GM11168 (cell line): Measurements from ENCODE around the gene THOC3.
"Not testable (repeated sequence)": the region's sequence is repeated elsewhere in the genome, so short reads cannot be mapped to it uniquely, and the experiment has no call there.

ENCODE experiments used
- in situ Hi-C: fragments of 300-500 bp; cut with MboI; formaldehyde crosslinking; loops from one replicate; pipeline ENCODE4 v1.12.0; 2022; ENCODE audit warnings: low sequenced_read_pairs; ENCODE audit not compliant: unreplicated experiment

Gene THOC3

GRCh38 chr5:175967471-175968372, at the start of gene THOC3:
Gene THOC3, minus strand, starts transcription at chr5:175968315. Its CDS starts 107 bp downstream, at chr5:175968208.
- in situ Hi-C loops: not testable (repeated sequence)

GRCh38 chr5:176017324-176017723, 49.2 kb upstream of the THOC3 start:
- in situ Hi-C loops: not testable (repeated sequence)

- in situ Hi-C loops: not testable (repeated sequence)
These were observed 46.2 kb upstream of the THOC3 start for GRCh38 chr5:176014360-176014759.

- in situ Hi-C loops: not testable (repeated sequence)
These were observed 43.0 kb upstream of the THOC3 start for GRCh38 chr5:176011088-176011487.

- in situ Hi-C loops: not testable (repeated sequence)
These were observed 42.1 kb upstream of the THOC3 start for GRCh38 chr5:176010202-176010601.

- in situ Hi-C loops: not testable (repeated sequence)
These were observed 39.1 kb upstream of the THOC3 start for GRCh38 chr5:176007220-176007619.

GRCh38 chr5:176006819-176007218, 38.7 kb upstream of the THOC3 start:
- in situ Hi-C loops: not testable (repeated sequence)

- in situ Hi-C loops: not testable (repeated sequence)
These were observed 29.9 kb upstream of the THOC3 start for GRCh38 chr5:175997979-175998378.

- in situ Hi-C loops: not testable (repeated sequence)
These were observed 29.4 kb upstream of the THOC3 start for GRCh38 chr5:175997495-175997894.

- in situ Hi-C loops: not testable (repeated sequence)
These were observed 28.7 kb upstream of the THOC3 start for GRCh38 chr5:175996791-175997190.

GRCh38 chr5:175995506-175995905, 27.4 kb upstream of the THOC3 start:
- in situ Hi-C loops: not testable (repeated sequence)

GRCh38 chr5:175979371-175979995, 11.4 kb upstream of the THOC3 start:
- in situ Hi-C loops: not testable (repeated sequence)

- in situ Hi-C loops: not testable (repeated sequence)
These were observed 266 bp upstream of the THOC3 start for GRCh38 chr5:175968381-175968780.

GRCh38 chr5:175962329-175962728, 5.8 kb downstream of the THOC3 start:
- in situ Hi-C loops: not testable (repeated sequence)

- in situ Hi-C loops: not testable (repeated sequence)
These were observed 7.9 kb downstream of the THOC3 start for GRCh38 chr5:175960228-175960627.

- in situ Hi-C loops: not testable (repeated sequence)
These were observed 9.6 kb downstream of the THOC3 start for GRCh38 chr5:175958515-175958914.

- in situ Hi-C loops: loop anchor here (5.0 kb wide), 1 partner anchor 1933 kb away; no protein-coding TSS in a partner anchor
These were observed 14.0 kb downstream of the THOC3 start for GRCh38 chr5:175954107-175954506.

- in situ Hi-C loops: loop anchor here (5.0 kb wide), 1 partner anchor 1934 kb away; no protein-coding TSS in a partner anchor
These were observed 15.3 kb downstream of the THOC3 start for GRCh38 chr5:175952810-175953209.

GRCh38 chr5:175951339-175951969, 16.7 kb downstream of the THOC3 start:
- in situ Hi-C loops: loop anchor here (5.0 kb wide), 1 partner anchor 1936 kb away; no protein-coding TSS in a partner anchor

- in situ Hi-C loops: not testable (repeated sequence)
These were observed 19.6 kb downstream of the THOC3 start for GRCh38 chr5:175948329-175949108.
